ENCODE data around the gene DCUN1D2. TPM values are rescaled to one million over a fixed set of nuclear protein-coding genes. Genes with fewer than 3 reads are reported as not detected.

DCUN1D2 gene
- total RNA-seq, 1 donor from 2014 or later = 23.0 TPM

DNA sequence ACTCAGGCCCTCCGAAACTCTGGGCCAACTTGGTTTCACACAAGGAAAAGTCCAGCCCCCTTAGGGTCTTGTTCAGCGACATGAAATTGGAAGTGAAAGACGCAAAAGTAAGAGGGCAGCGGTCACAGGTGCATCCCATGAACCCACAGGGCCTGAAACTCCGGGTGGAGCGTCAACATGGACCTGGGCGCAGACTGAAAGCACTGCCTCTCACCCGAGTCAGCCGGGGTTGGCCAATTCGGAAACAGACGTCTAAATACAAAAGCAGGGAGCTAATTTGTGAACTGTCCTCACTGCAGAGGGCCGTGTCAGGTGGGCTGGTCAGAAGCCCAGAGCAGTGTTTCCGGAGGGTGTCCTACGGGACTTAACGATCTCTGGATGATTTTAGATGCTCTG is 63.9 kb downstream of the DCUN1D2 start:
- intact Hi-C loops (cut with micrococcal nuclease) = no loop called here

DNA sequence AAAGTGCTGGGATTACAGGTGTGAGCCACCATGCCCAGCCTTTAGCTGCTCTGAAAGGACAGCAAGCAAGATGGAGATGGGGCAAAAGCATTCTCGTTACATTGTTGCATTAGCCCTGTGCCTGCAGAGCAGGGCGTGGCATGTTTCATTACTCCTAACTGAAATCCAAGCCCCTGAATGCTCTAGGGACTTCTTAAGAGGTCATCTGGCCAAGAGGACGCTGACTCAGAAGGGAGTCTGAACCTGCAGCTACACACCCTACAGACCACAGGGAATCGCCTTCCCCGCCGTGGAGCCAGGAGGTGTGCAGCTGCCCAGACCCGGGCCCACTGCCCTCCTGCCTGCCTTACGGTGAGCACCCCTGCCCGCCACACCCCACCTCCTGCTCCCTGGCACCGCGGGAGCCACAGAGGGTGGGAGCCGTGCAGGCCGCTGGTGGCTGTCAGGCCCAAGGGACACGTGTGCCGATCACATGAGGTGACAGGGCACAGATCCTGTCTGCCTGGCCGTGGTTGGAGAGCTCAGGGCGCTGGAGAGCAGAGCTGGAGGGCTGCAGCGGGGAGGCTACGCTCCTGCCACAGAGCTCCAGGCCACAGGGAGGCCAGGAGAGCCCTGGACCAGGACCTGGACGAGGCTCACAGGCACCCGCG is 64.4 kb downstream of the DCUN1D2 start:
- intact Hi-C loops (cut with micrococcal nuclease) = no loop called here

DNA sequence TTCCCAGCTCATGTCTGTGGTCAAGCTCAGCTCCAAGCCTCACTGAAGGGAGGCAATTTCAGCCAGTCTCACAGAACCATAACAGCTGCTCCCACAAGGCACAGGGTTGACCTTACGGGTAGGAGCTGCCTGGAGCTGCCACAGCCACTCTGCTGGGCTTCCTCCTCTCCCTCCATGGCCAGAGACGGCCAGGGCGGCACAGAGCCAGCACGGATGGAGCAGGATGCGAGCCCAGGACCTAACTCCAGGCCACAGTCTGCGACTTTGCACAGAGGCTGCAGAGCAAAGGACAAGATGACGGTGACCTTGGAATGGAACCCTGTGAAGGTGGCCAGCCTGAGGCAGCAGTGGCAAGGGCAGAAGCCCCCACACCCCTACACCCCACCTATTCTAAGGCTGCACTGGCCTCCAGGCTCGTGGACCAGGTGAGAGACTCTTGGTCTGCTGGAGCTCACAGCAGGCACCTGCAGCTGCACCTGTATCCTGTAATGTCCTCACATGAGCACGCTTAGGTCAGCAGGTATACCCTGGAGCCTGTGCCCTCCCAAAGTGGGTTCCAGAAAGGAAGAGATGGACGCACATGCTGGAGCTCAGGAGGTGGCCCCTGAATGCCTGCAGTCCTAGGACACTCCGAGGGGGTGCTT is 66.9 kb downstream of the DCUN1D2 start:
- intact Hi-C loops (cut with micrococcal nuclease) = no loop called here

DNA sequence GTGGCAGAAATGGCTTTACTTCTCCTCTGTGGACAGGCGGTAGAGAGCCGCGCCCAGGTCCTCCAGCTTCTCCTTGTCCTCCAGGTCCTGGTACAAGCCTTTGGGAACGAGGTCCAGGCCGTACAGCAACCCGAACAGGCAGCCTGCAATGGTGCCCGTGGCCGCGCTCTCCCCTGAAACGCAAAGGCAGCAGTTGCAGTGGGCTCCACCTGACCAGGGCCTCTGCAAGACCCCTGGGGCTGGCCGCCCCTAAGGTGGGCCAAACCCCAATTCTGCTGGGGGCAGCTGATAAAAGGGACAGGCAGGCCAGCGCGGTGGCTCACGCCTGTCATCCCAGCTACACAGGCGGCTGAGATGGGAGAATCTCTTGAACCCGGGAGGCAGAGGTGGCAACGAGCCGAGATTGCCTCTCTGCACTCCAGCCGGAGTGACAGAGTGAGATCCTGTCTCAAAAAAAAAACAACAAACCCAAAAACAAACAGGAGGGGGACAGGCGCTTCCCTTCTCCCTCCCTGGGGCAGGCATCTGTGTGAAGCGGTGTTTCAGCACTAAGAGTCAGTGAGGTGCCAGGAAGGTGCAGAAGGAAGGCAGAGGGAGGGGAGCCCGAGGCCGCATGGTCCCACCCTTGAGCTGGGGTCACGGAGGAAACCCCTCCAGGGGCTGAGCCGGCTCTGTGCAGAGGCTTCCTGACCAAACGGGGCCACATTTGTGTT is 67.5 kb downstream of the DCUN1D2 start:
- intact Hi-C loops (cut with micrococcal nuclease) = no loop called here

DNA sequence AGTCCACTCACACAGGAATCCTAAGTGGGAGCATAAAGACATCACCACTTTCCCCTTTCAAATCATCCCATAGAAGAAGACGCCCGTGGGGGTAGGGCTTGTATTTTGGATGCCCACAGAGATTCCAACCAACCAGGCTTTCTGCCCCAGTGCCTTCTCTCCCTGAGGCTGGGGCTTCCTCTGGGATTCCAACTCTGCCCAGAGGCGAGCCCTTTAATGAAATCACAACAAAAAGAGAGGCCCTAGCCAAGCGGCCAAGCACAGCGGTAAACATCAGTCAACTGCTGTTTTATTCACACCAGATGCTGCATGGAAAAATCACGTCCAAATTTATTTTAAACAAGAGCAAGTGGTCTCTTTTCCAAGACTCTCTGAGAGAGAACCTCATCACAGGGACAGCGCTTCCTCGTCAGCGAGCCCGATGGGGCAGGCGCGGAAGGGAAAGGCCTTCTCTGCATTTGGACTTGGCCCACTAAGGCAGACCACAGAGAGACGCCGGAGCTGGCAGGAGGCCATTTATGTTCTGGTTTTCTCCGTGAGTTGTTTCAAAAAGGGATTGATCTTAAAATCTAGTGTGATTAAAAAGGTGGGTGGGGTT is 68.7 kb downstream of the DCUN1D2 start:
- intact Hi-C loops (cut with micrococcal nuclease) = no loop called here

DNA sequence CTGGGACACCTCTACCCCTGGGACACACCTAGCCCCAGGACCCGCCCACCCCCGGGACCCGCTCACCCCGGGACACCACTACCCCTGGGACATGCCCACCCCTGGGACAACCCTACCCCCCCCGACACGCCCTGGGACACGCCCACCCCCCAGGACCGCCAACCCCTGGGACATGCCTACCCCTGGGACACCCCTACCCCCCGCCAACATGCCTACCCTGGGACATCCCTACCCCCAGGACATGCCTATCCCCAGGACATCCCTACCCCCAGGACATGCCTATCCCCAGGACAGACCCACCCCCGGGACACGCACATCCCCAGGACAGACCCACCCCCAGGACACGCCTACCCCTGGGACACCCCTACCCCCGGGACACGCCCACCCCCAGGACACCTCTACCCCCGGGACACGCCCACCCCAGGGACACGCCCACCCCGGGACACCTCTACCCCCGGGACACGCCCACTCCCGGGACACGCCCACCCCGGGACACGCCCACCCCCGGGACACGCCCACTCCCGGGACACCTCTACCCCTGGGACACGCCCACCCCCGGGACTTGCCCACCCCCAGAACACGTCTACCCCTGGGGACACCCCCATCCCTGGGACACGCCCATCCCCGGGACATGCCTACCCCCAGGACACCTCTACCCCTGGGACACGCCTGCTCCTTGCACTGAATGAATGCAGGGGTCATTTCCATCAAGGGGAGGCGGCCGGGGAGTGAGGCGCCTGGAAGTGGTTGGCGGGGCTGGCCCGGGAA is 69.5 kb downstream of the DCUN1D2 start:
- intact Hi-C loops (cut with micrococcal nuclease) = no loop called here

DNA sequence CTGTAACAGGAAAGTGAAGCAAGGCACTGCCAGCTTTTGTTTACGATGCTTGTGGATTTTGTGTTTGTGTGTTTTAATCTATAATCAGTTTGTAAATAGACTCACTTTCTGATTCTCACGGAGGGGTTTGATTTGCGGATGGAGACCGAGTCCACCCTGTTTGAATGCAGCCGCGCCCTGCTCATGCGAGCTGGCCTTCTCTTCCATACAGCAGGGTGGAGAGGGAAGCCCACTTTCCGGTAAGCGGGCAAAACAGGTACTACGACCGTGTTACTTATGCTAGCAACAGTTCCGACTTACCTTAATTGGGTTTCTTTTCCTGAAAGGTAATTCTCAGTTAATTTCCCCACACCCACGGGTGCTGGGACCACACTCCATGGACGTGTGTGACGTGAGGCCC is 70.3 kb downstream of the DCUN1D2 start:
- intact Hi-C loops (cut with micrococcal nuclease) = no loop called here

DNA sequence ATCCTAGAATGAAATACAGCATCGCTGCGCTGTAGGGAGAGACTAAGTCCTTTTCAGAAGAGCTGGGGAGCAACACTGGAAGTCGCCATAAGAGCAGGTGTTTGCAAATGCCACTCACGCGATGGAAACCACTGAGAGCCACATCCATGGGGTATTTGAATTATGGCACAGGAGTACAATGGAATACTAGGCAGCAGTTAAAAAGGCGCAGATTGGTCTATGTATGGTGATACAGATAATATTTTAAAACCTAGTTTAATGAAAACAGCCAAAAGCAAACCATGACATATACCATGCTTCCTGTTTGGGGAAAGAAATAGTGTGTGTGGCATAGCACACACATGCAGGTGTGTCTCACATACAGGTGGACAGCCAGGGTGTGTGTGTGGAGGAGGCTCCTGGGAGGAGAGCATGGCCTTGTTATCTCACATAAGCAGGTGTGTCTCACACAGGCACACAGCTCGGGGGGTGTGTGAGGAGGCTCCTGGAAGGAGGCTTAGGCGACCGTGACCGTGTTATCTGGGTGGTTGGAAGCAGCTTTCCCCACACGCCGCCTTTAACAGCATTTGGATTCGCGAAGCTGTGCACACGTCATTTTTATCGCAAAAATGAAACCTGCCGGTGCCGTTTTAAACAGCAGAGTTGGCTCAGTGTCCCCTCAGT is 70.8 kb downstream of the DCUN1D2 start:
- intact Hi-C loops (cut with micrococcal nuclease) = no loop called here

DNA sequence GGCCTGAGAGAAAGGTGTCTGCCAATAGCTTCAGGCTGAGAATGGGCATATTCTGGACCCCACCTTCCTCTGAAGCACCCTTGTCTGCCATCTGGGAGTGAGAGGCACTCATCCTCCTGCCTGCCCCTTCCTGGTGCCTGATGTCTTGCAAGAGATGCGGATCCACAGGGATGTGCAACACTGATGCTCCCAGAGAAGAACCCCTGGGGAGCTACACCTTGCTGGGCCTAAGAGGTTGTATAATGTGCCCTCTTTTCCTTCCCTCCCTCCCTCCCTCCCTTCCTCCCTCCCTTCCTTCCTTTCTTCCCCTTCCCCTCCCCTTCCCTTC is 71.8 kb downstream of the DCUN1D2 start:
- intact Hi-C loops (cut with micrococcal nuclease) = no loop called here

DNA sequence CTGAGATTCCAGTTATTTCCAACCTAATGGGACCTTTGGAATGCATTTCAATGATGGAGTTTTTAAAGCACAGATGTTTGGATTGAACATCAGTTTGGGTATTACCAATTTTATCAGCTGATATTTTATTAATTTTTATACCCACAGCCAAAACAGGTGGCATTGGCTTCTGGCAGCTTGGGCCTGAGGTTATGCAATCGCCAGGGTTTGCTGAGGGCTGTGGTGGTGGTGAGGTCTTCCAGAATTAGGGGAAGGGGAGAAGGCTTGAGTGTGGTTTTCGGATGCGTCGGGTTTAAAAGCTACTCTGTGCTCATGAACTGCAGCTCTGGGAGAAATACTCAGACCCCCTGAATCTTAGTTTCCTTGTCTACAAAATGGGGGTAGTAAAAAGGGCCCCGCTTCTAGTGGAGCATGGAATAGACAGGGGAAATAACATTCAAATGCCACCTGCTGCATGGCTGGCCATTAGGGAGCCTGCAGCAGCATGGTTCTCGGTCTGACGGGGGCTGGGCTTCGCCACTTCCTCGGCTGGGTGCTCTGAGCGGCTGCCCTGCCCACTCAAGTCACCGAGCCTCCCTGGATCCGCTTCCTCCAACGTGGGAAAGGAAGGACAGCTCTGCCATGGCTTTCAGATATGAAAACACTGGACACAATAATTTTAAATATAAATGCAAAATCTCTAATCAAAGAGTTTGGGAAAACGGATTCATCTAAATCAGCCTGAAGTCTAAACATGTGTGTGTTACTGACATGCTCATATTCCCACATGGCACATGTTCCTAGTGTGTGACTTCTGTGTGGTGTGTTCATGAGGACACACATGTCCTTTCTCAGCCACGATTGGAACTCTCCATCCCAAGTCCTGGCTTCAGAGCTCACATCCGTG is 72.4 kb downstream of the DCUN1D2 start:
- intact Hi-C loops (cut with micrococcal nuclease) = no loop called here

DNA sequence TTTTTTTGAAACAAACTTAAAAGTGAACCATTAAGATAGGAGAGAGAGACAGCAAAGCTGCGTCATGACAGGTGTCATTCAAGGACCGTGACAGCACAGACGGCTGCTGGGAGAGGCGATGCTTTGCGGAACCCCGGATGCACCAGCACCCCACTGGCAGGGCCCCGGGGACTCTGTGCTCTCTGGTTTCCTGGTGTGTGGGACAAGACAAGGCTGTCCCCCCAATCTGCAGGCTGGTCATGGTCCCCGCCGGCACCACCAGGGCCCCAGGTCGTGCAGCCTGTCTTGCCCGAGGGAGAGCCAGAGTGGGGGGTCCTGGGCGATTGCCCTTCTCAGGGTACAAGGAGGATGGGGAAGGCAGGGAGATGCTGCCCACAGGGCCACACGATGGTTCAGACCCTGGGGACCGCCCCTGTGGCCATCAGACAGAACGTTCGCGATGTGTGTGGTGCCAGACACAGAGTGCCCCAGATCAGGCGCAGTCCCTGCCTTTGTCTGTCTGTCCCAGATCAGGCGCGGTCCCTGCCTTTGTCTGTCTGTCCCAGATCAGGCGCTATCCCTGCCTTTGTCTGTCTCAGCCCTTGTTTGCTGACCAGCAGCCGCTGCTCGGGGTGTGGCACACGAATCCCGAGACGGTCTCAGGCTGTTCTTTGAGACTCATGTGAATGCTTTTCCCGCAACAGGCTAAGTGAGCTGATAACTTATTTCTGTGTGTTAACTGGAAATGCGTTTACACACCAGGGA is 73.3 kb downstream of the DCUN1D2 start:
- intact Hi-C loops (cut with micrococcal nuclease) = no loop called here

DNA sequence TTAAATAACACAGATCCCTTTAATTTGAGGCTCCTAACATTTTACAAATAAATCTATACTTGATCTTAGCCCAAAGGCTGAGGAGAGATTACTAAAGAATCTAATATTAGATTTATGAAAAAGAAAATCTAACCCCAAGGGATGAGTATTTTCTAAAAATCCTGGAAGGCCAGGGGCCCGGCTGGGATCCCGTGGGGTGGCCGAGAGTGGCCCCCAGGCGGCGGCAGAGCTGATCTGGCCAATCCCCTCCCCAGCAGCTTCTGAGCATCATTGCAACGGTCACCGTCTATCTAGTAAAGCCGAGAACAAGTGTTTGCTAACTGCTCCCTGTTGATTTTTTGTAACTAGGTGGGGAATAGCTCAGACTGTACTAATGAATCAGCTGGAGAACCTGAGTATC is 74.7 kb downstream of the DCUN1D2 start:
- intact Hi-C loops (cut with micrococcal nuclease) = no loop called here

DNA sequence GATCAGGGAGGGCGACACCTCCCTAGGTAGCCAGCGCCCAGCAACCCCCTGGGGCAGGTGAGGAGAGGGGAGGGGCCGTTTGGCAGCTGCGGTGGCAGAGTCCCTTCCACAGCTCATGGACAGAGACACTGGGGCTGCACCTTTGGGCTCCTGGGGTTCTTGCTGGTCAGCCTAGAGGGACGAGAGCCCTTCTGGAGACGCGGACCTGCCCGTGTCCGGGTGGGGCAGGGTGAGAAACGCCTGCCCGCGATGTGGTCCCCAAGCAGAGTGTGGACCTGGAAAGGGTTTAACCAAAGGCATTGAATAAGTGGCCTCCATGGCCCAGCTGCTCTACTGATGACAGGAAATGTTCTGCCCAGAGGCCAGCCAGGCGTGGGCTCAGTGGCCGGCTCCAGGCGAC is 75.5 kb downstream of the DCUN1D2 start:
- intact Hi-C loops (cut with micrococcal nuclease) = no loop called here

DNA sequence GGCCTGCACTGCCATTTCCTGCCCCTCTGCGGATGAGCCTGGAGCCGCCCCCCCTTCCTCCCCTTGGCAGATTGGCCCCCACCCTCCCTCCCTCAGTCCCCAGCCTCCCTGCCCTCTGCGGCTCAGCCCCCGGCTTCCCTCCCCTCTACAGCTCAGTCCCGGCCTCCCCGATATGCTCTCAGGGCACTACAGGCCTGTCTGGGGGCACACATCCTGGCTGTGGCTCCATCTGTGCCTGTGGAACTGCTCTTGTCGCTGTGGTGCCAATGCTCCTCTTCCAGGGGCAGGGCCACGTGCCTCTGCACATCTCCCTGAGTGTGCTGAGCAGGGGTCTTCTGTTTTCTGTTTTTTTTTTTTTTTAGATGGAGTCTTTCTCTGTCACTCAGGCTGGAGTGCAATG is 76.2 kb downstream of the DCUN1D2 start:
- intact Hi-C loops (cut with micrococcal nuclease) = no loop called here

DNA sequence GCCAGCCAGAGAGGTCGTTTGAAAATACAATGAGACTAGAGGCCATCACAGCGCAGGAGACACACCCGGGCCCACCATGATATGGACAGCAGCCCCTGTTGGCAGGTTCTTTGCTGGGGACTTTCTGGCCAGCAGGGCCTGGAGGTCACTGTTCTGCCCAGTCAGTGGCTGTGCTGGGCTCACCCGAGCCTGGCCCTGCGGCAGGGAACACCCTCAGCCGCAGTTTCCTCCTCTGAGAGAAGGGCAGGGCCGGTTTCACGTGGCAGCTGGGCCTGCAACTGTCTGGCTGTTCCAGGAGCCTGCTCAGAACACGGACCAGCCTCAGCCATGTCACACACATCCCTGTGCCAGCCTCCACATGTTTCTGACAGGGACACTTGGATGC is 76.6 kb downstream of the DCUN1D2 start:
- intact Hi-C loops (cut with micrococcal nuclease) = no loop called here

DNA sequence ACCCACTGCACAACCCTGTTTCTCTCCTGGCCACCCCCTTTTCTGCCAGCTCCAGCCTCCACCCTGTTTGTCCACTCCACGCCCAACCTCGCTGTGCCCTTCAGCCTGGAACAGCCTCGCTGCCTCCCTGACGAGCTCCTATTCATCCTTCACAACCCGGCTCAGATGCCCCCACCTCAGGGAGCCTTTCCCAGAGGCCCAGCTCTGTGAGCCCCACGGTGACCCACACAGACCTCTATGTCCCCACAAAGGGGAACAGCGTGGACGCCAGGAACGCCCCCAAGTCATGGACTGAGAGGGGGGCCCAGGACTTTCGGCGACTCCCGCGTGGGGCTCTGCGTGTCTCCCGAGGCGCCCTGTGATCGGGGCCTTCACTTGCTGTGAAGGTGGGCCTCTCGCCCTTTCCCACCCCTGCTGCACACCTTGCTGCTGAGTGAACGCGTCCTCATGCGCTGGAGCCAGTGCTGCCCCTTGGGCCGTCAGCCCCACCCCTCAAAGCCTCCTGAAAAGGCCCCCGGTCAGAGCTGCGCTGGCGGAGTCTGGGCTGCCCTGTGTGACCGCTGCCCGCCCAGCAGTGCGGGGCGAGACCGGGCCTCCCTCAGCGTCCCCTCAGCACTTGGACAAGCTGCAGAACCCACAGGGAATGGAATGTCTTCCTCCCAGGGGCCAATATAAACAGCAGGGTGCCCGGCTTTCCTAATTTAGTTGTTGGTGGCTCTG is 77.2 kb downstream of the DCUN1D2 start:
- intact Hi-C loops (cut with micrococcal nuclease) = no loop called here

DNA sequence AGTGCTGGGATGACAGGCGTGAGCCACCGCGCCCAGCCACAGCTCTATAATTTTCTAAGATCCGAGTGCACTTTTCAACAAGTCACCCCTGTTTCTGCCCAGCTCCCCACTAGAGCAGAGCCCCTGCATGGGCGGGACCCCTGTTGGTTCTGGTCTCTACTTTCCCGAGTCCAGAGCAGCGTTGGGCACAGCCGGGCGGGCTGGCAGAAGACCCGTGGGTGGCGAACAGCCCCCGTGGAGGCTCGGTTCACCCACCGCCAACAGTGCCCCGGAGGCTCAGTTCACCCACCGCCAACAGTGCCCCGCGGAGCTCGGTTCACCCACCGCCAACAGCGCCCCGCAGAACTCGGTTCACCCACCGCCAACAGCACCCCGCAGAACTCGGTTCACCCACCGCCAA is 78.1 kb downstream of the DCUN1D2 start:
- intact Hi-C loops (cut with micrococcal nuclease) = no loop called here

DNA sequence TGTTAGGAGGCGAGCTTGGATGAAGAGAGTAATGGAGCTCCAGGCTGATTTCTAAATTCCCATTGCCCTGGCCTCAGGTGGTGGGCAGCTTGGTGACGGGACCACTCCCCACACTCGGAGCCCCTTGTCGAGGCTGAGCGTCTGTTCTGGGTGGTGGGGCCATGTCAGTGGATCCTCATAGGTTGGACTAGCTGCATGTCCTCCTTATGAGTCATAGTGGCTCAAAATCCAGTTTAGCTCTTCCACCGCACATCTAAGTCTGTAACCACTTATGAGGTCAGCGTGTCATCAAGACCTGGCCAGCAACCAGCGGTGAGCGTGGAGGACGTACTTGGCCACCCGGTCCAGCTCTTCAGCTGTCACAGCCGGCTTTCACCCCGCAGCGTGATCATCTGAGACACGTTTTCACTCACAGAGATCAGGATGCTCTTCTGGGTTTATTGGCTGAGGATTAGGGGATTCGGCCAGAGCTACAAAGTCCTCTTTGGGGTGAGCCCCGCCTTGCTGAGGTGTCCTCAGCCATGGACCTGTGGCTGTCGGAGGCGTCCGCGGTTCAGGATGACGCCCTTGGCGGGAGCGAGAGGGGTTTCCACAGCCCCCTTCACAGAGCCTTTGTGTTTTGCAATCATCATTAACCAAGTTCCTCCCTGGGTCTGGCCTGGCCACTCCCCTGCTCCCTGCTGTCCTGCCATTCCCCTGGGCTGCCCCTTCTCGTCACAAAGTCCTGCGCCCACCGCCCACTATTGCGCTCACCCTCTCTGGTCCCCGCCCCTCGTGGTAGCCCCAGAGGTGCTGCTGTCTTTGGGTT is 79.1 kb downstream of the DCUN1D2 start:
- intact Hi-C loops (cut with micrococcal nuclease) = no loop called here
